HCT116 (cell line): ENCODE data around the gene NAV3. TPM values are rescaled to one million over a fixed set of nuclear protein-coding genes. Genes with fewer than 3 reads are reported as not detected.

Source experiments
- ATAC-seq: fragments of 200-7000 bp; cut with Tn5 transposase; 2 replicates; pipeline ENCODE4 v1.9.1; 2020; ENCODE audit warnings: mild to moderate bottlenecking, moderate library complexity
- BruUV-seq: library from RNA; stranded (reverse); fragments of 400-500 nt; replicated peaks from 2 replicates; lab custom pipeline; 2021; lab: Mats Ljungman, UMichigan
- CTCF ChIA-PET: fragments of 300-600 bp; sonication (Branson Sonifier 250); formaldehyde crosslinking; loops from one replicate; lab custom pipeline; 2021; ENCODE audit warnings: antibody characterized with exemption; lab: Charles Lee
- POLR2A ChIA-PET: fragments of 300-600, 350-600 bp; sonication (Branson Sonifier 250); formaldehyde crosslinking; loops from one replicate; lab custom pipeline; 2021; ENCODE audit warnings: antibody characterized with exemption; lab: Charles Lee
- RAD21 ChIA-PET, 2 experiments: fragments of 300-600 bp; sonication (Branson Sonifier 250); formaldehyde crosslinking; loops; one replicate each; lab custom pipeline; 2023; ENCODE audit warnings: low total read pairs in 2 of 2; ENCODE audit not compliant: uncharacterized antibody in 2 of 2, unreplicated experiment in 2 of 2, low non-redundant PET in 1 of 2; lab: Charles Lee
- DNase-seq: peaks from one replicate; pipeline ENCODE4 v3.0.0-alpha.2; 2010; ENCODE audit warnings: low read depth, low spot score
- H2AFZ ChIP-seq: fragments of 200-600 bp; shearing (Covaris generic), sonication (generic); 2 replicates; pipeline ENCODE4 v1.6.1; 2017; ENCODE audit warnings: low read depth, mixed run types, mixed read lengths, antibody characterized with exemption, low read length; ENCODE audit not compliant: poor library complexity, severe bottlenecking
- H3K27ac ChIP-seq: 2 replicates; pipeline ENCODE4 v1.5.1; 2012; ENCODE audit warnings: low read depth, low read length
- H3K27me3 ChIP-seq: fragments of 200-600 bp; sonication (generic); 2 replicates; pipeline ENCODE4 v1.6.1; 2016; ENCODE audit warnings: mixed run types, low read length, mixed read lengths; ENCODE audit not compliant: insufficient read depth
- H3K36me3 ChIP-seq, 2 experiments: fragments of 200-500 bp in 1 of 2; fragments of 200-600 bp in 1 of 2; sonication (Bioruptor generic) in 1 of 2; sonication (generic) in 1 of 2; 2 replicates each; pipeline versions ENCODE4 v1.5.1 to v1.6.1; 2014 to 2016; ENCODE audit warnings: low read length in 2 of 2, inconsistent platforms in 1 of 2, mixed read lengths in 1 of 2, mixed run types in 1 of 2; ENCODE audit not compliant: insufficient read depth in 2 of 2, control insufficient read depth in 1 of 2
- H3K4me1 ChIP-seq, 2 experiments: fragments of 200-600 bp in 1 of 2; sonication (generic) in 1 of 2; 2 replicates each; pipeline versions ENCODE4 v1.5.1 to v1.6.1; 2012 to 2017; ENCODE audit warnings: low read length in 2 of 2, inconsistent platforms in 1 of 2, mild to moderate bottlenecking in 1 of 2, mixed read lengths in 1 of 2, mixed run types in 1 of 2, moderate library complexity in 1 of 2; ENCODE audit not compliant: insufficient read depth in 2 of 2, control insufficient read depth in 1 of 2
- H3K4me2 ChIP-seq: fragments of 200-600 bp; sonication (generic); 2 replicates; pipeline ENCODE4 v1.6.1; 2017; ENCODE audit warnings: mixed run types, low read length, mixed read lengths
- H3K4me3 ChIP-seq, 2 experiments: fragments of 200-600 bp in 1 of 2; sonication (generic) in 1 of 2; replicated peaks in 1 of 2; 2 replicates each; pipeline ENCODE4 v1.5.1; 2011 to 2016; ENCODE audit warnings: low read length in 2 of 2, control low read depth in 1 of 2, low read depth in 1 of 2, mild to moderate bottlenecking in 1 of 2, mixed read lengths in 1 of 2, mixed run types in 1 of 2
- H3K79me2 ChIP-seq: fragments of 200-600 bp; sonication (generic); 2 replicates; pipeline ENCODE4 v1.6.1; 2017; ENCODE audit warnings: mild to moderate bottlenecking, mixed run types, low read length, moderate library complexity, mixed read lengths; ENCODE audit not compliant: insufficient read depth
- H3K9ac ChIP-seq: fragments of 200-600 bp; sonication (generic); 2 replicates; pipeline ENCODE4 v1.6.1; 2016; ENCODE audit warnings: low read length, mixed read lengths
- H3K9me2 ChIP-seq: fragments of 200-600 bp; sonication (generic), shearing (Covaris generic); 2 replicates; pipeline ENCODE4 v1.6.1; 2017; ENCODE audit warnings: mixed run types, mild to moderate bottlenecking, moderate library complexity; ENCODE audit not compliant: insufficient read depth
- H3K9me3 ChIP-seq, 2 experiments: fragments of 200-500 bp in 1 of 2; fragments of 200-600 bp in 1 of 2; sonication (Bioruptor generic) in 1 of 2; sonication (generic) in 1 of 2; 2 replicates each; pipeline ENCODE4 v1.6.1; 2014 to 2017; ENCODE audit warnings: low read length in 2 of 2, mixed read lengths in 2 of 2, inconsistent platforms in 1 of 2, low read depth in 1 of 2, mild to moderate bottlenecking in 1 of 2, mixed run types in 1 of 2, moderate library complexity in 1 of 2; ENCODE audit not compliant: control insufficient read depth in 1 of 2, insufficient read depth in 1 of 2
- H4K20me1 ChIP-seq: fragments of 200-600 bp; sonication (generic), shearing (Covaris generic); 2 replicates; pipeline ENCODE4 v1.6.1; 2017; ENCODE audit warnings: mixed run types, mild to moderate bottlenecking, moderate library complexity; ENCODE audit not compliant: insufficient read depth
- ATF3 ChIP-seq: IDR thresholded peaks from 2 replicates; pipeline ENCODE4 v1.6.1; 2012
- CBX3 ChIP-seq: IDR thresholded peaks from 2 replicates; pipeline ENCODE4 v1.6.1; 2012; ENCODE audit warnings: low read depth
- CEBPB ChIP-seq: IDR thresholded peaks from 2 replicates; pipeline ENCODE4 v1.6.1; 2012; ENCODE audit warnings: low read depth
- CTCF ChIP-seq, 3 experiments: fragments of 200-600 bp in 1 of 3; sonication (generic) in 1 of 3; IDR thresholded peaks in 2 of 3; conservative IDR thresholded peaks in 1 of 3; 2 replicates each; pipeline ENCODE4 v1.5.1; 2012 to 2017; ENCODE audit warnings: low read depth in 2 of 3, low read length in 2 of 3, antibody characterized with exemption in 1 of 3, borderline replicate concordance in 1 of 3, control low read depth in 1 of 3, mild to moderate bottlenecking in 1 of 3, mixed read lengths in 1 of 3, mixed run types in 1 of 3, moderate library complexity in 1 of 3; ENCODE audit not compliant: insufficient read depth in 1 of 3
- EZH2 ChIP-seq: fragments of 200-600 bp; sonication (generic); IDR thresholded peaks from 2 replicates; pipeline ENCODE4 v1.6.1; 2017; ENCODE audit warnings: antibody characterized with exemption, mixed run types
- EZH2phosphoT487 ChIP-seq: fragments of 200-600 bp; IDR thresholded peaks from 2 replicates; pipeline ENCODE4 v1.6.1; 2018; ENCODE audit warnings: antibody characterized with exemption, borderline replicate concordance
- FOSL1 ChIP-seq: IDR thresholded peaks from 2 replicates; pipeline ENCODE4 v1.6.1; 2012; ENCODE audit warnings: low read depth
- MAX ChIP-seq: IDR thresholded peaks from 2 replicates; pipeline ENCODE4 v1.6.1; 2012
- POLR2A ChIP-seq: IDR thresholded peaks from 2 replicates; pipeline ENCODE4 v1.7.0; 2011; ENCODE audit warnings: borderline replicate concordance; ENCODE audit not compliant: insufficient read depth, insufficient read length; ENCODE audit errors: extremely low read depth
- POLR2AphosphoS5 ChIP-seq: IDR thresholded peaks from 2 replicates; pipeline ENCODE4 v1.6.1; 2011; ENCODE audit warnings: mild to moderate bottlenecking, low read depth, low read length, moderate library complexity
- SIN3A ChIP-seq: IDR thresholded peaks from 2 replicates; pipeline ENCODE4 v1.6.1; 2012; ENCODE audit warnings: low read depth
- TCF7L2 ChIP-seq: IDR thresholded peaks from 2 replicates; pipeline ENCODE4 v1.7.0; 2011; ENCODE audit warnings: borderline replicate concordance, inconsistent platforms; ENCODE audit not compliant: insufficient read depth, insufficient read length; ENCODE audit errors: extremely low read depth
- YY1 ChIP-seq: IDR thresholded peaks from 2 replicates; pipeline ENCODE4 v1.6.1; 2011; ENCODE audit warnings: low read length, low read depth, moderate library complexity, mild to moderate bottlenecking; ENCODE audit not compliant: insufficient replicate concordance; ENCODE audit errors: extremely low read depth
- ZBTB33 ChIP-seq: IDR thresholded peaks from 2 replicates; pipeline ENCODE4 v1.6.1; 2011; ENCODE audit warnings: mild to moderate bottlenecking, low read length, moderate library complexity; ENCODE audit not compliant: insufficient replicate concordance; ENCODE audit errors: extremely low read depth
- ZFX ChIP-seq: fragments of 450-650 bp; IDR thresholded peaks from 2 replicates; pipeline ENCODE4 v1.6.1; 2017
- intact Hi-C: fragments of 100-400 bp; cut with micrococcal nuclease; formaldehyde crosslinking; loops from 2 replicates; pipeline ENCODE4 v1.10.0; 2022
- total RNA-seq: library from RNA; stranded (reverse); gene quantifications from one replicate; pipeline ENCODE4 v1.2.1, GENCODE V29; 2021; ENCODE audit not compliant: unreplicated experiment

NAV3 gene
- total RNA-seq, 1 experiment from 2014 or later = 7.8 TPM

- H3K27ac ChIP-seq = no peak overlapping the region
- no peaks in the 10 kb centered on the region for H3K9me3 ChIP-seq
- no peak overlapping the region for H3K4me3 ChIP-seq
- RAD21 ChIA-PET = no interaction called here
- H3K4me1 ChIP-seq = peaks cover 0 to 17% of the 10 kb centered on the region in 2 experiments; a peak in 2 of 4 replicates
- H3K36me3 ChIP-seq = no peaks in the 10 kb centered on the region
- no peak for DNase-seq
- CTCF ChIA-PET = interaction anchor here (2.7 to 2.9 kb wide), 2 partner anchors 120 to 123 kb away, joined by 12 to 24 read pairs; no protein-coding TSS in a partner anchor
- H3K4me2 ChIP-seq = no peak overlapping the region
- no peaks in the 10 kb centered on the region for H3K9me2 ChIP-seq
- no peak overlapping the region for H2AFZ ChIP-seq
- intact Hi-C loops = no loop called here
- ATAC-seq = no peak
- no peak overlapping the region for H3K9ac ChIP-seq
- H3K27me3 ChIP-seq = no peaks in the 10 kb centered on the region
- no peaks in the 10 kb centered on the region for H3K79me2 ChIP-seq
- BruUV-seq = no TSS peak
- H4K20me1 ChIP-seq = no peaks in the 10 kb centered on the region; the same call in 1 of the 2 replicates
- no peak for TF ChIP-seq ZFX
- no peak for TF ChIP-seq TCF7L2
- TF ChIP-seq POLR2A = no peak
- TF ChIP-seq CEBPB = no peak
- TF ChIP-seq CTCF (IDR thresholded peaks at IDR 0.05 in 2 of 3, conservative IDR thresholded peaks at IDR 0.05 in 1 of 3; ENCODE audit: borderline replicate concordance in 1 of 3, insufficient read depth in 1 of 3, low read depth in 2 of 3, low read length in 2 of 3) = no peak
- no peak for TF ChIP-seq SIN3A
- no peak for TF ChIP-seq FOSL1
- no peak for TF ChIP-seq ATF3
- no peak for TF ChIP-seq EZH2phosphoT487
- no peak for TF ChIP-seq MAX
- no peak for TF ChIP-seq CBX3
- TF ChIP-seq POLR2AphosphoS5 = no peak
- TF ChIP-seq ZBTB33 = no peak
- no peak for TF ChIP-seq EZH2
- TF ChIP-seq YY1 = no peak
- POLR2A ChIA-PET = no interaction called here
Measured at GRCh38 chr12:77998236-77998786, 167.6 kb downstream of the NAV3 start.
